ENCODE data around the gene FADS2. TPM values are rescaled to one million over a fixed set of nuclear protein-coding genes. Genes with fewer than 3 reads are reported as not detected.

FADS2 gene
- total and polyA plus RNA-seq, 2 of the 13 experiments (the other 11 are each of a cell fraction or from before 2014, with no cell fraction given) = 90.1 to 124 TPM

- TF ChIP-seq ZNF710 (CRISPR knock-in tag; IDR thresholded peaks at IDR 0.05; ENCODE audit: borderline replicate concordance) = no peak
- TF ChIP-seq TERF1 (CRISPR knock-in tag; IDR thresholded peaks at IDR 0.05) = no peak
- TF ChIP-seq ZMYM4 (CRISPR knock-in tag; IDR thresholded peaks at IDR 0.05) = peak; percentile 59; the same call in 1 of the 2 replicates
- no peak for TF ChIP-seq POLR2AphosphoS2 (IDR thresholded peaks at IDR 0.05; ENCODE audit: low read depth, low read length)
- no peak for TF ChIP-seq ARHGAP35 (CRISPR knock-in tag; IDR thresholded peaks at IDR 0.05; ENCODE audit: borderline replicate concordance)
- no peak for TF ChIP-seq REL (CRISPR knock-in tag; conservative IDR thresholded peaks at IDR 0.05)
- TF ChIP-seq ATF1 (CRISPR knock-in tag; IDR thresholded peaks at IDR 0.05) = no peak
- no peak; the same call in 1 of the 2 replicates for TF ChIP-seq ZNF616 (CRISPR knock-in tag; IDR thresholded peaks at IDR 0.05; ENCODE audit: low read depth)
- no peak; the same call in 1 of the 2 replicates for TF ChIP-seq ZNF547 (CRISPR knock-in tag; IDR thresholded peaks at IDR 0.05)
- TF ChIP-seq ZNF256 (CRISPR knock-in tag; conservative IDR thresholded peaks at IDR 0.05) = no peak
- no peak for TF ChIP-seq ZNF562 (CRISPR knock-in tag; IDR thresholded peaks at IDR 0.05; ENCODE audit: borderline replicate concordance)
- TF ChIP-seq PHB2 (IDR thresholded peaks at IDR 0.05; ENCODE audit: partially characterized antibody) = no peak
- TF ChIP-seq ZNF430 (CRISPR knock-in tag; IDR thresholded peaks at IDR 0.05) = 0 out of 2 replicates have a peak, but pooled peaks have one; percentile 61
- no peak for TF ChIP-seq SRSF9 (IDR thresholded peaks at IDR 0.05; ENCODE audit: borderline replicate concordance, insufficient read depth, low read depth, low read length, poor library complexity, severe bottlenecking)
- no peak for TF ChIP-seq LRRFIP1 (CRISPR knock-in tag; conservative IDR thresholded peaks at IDR 0.05)
- TF ChIP-seq ZNF567 (CRISPR knock-in tag; IDR thresholded peaks at IDR 0.05; ENCODE audit: borderline replicate concordance) = no peak
- TF ChIP-seq SALL1 (CRISPR knock-in tag; IDR thresholded peaks at IDR 0.05) = no peak
- TF ChIP-seq ATM (IDR thresholded peaks at IDR 0.05; ENCODE audit: borderline replicate concordance) = no peak
- TF ChIP-seq FOXM1 (CRISPR knock-in tag; IDR thresholded peaks at IDR 0.05) = no peak
- TF ChIP-seq ARNT (IDR thresholded peaks at IDR 0.05) = no peak
- 0 out of 2 replicates have a peak, but pooled peaks have one; percentile 30 for TF ChIP-seq GATA4 (IDR thresholded peaks at IDR 0.05; ENCODE audit: borderline replicate concordance, low read depth)
- TF ChIP-seq GMEB2 (CRISPR knock-in tag; IDR thresholded peaks at IDR 0.05; ENCODE audit: low read depth) = no peak
- TF ChIP-seq KLF13 (CRISPR knock-in tag; IDR thresholded peaks at IDR 0.05) = 0 out of 2 replicates have a peak, but pooled peaks have one; percentile 23
Measured at GRCh38 chr11:61827571-61828378, at the start of gene FADS2 (continued).

Data from HepG2 (cell line).